ENCODE measurements around the gene PLEKHJ1.

GRCh38 chr19:2224754-2225349 lies 11.3 kb downstream of the PLEKHJ1 start:
- TF ChIP-seq POLR2A (IDR thresholded peaks at IDR 0.05; ENCODE audit: low read depth), result no peak
- no peak for TF ChIP-seq CTCF (IDR thresholded peaks at IDR 0.05)
- no peak for TF ChIP-seq EP300 (IDR thresholded peaks at IDR 0.05)
- TF ChIP-seq POLR2AphosphoS5 (IDR thresholded peaks at IDR 0.05), result no peak
